ENCODE measurements around the gene PALMD.

PALMD gene

GRCh38 chr1:99608058-99608457, 37.9 kb upstream of the PALMD start:
- FAIRE-seq, result no peak
- no peak for DNase-seq (ENCODE audit: insufficient read length)
- no peak for TF ChIP-seq TAF1 (IDR thresholded peaks at IDR 0.05; ENCODE audit: borderline replicate concordance, low read depth, low read length)
- TF ChIP-seq POLR2AphosphoS5 (IDR thresholded peaks at IDR 0.05; ENCODE audit: low read depth, low read length), result no peak
- TF ChIP-seq POLR2A (IDR thresholded peaks at IDR 0.05; ENCODE audit: low read depth, low read length), result no peak

- FAIRE-seq, result no peak
- TF ChIP-seq TAF1 (IDR thresholded peaks at IDR 0.05; ENCODE audit: borderline replicate concordance, low read depth, low read length) (no peak), POLR2AphosphoS5 (IDR thresholded peaks at IDR 0.05; ENCODE audit: low read depth, low read length) (no peak), POLR2A (IDR thresholded peaks at IDR 0.05; ENCODE audit: low read depth, low read length) (no peak)
- DNase-seq (ENCODE audit: insufficient read length), result no peak
These were observed 32.2 kb upstream of the PALMD start for GRCh38 chr1:99613716-99614115.

GRCh38 chr1:99614728-99615127, 31.2 kb upstream of the PALMD start:
- TF ChIP-seq POLR2AphosphoS5 (IDR thresholded peaks at IDR 0.05; ENCODE audit: low read depth, low read length), result no peak
- no peak for TF ChIP-seq POLR2A (IDR thresholded peaks at IDR 0.05; ENCODE audit: low read depth, low read length)
- no peak for TF ChIP-seq TAF1 (IDR thresholded peaks at IDR 0.05; ENCODE audit: borderline replicate concordance, low read depth, low read length)
- FAIRE-seq (no peak), DNase-seq (ENCODE audit: insufficient read length) (no peak)

- no peak for TF ChIP-seq POLR2AphosphoS5 (IDR thresholded peaks at IDR 0.05; ENCODE audit: low read depth, low read length)
- TF ChIP-seq TAF1 (IDR thresholded peaks at IDR 0.05; ENCODE audit: borderline replicate concordance, low read depth, low read length), result no peak
- no peak for TF ChIP-seq POLR2A (IDR thresholded peaks at IDR 0.05; ENCODE audit: low read depth, low read length)
- no peak for FAIRE-seq
- no peak for DNase-seq (ENCODE audit: insufficient read length)
These were observed 26.3 kb upstream of the PALMD start for GRCh38 chr1:99619583-99619982.

- DNase-seq (ENCODE audit: insufficient read length), result no peak
- TF ChIP-seq POLR2A (IDR thresholded peaks at IDR 0.05; ENCODE audit: low read depth, low read length) (no peak), POLR2AphosphoS5 (IDR thresholded peaks at IDR 0.05; ENCODE audit: low read depth, low read length) (no peak), TAF1 (IDR thresholded peaks at IDR 0.05; ENCODE audit: borderline replicate concordance, low read depth, low read length) (no peak)
- FAIRE-seq, result no peak
These were observed 24.5 kb upstream of the PALMD start for GRCh38 chr1:99621340-99621901.

- FAIRE-seq (no peak), DNase-seq (ENCODE audit: insufficient read length) (no peak)
- TF ChIP-seq POLR2AphosphoS5 (IDR thresholded peaks at IDR 0.05; ENCODE audit: low read depth, low read length) (no peak), POLR2A (IDR thresholded peaks at IDR 0.05; ENCODE audit: low read depth, low read length) (no peak), TAF1 (IDR thresholded peaks at IDR 0.05; ENCODE audit: borderline replicate concordance, low read depth, low read length) (no peak)
These were observed 23.1 kb upstream of the PALMD start for GRCh38 chr1:99622702-99623347.

GRCh38 chr1:99623554-99623953, 22.4 kb upstream of the PALMD start:
- TF ChIP-seq POLR2A (IDR thresholded peaks at IDR 0.05; ENCODE audit: low read depth, low read length), result no peak
- TF ChIP-seq POLR2AphosphoS5 (IDR thresholded peaks at IDR 0.05; ENCODE audit: low read depth, low read length), result no peak
- no peak for TF ChIP-seq TAF1 (IDR thresholded peaks at IDR 0.05; ENCODE audit: borderline replicate concordance, low read depth, low read length)
- FAIRE-seq (no peak), DNase-seq (ENCODE audit: insufficient read length) (no peak)

GRCh38 chr1:99627615-99628014, 18.3 kb upstream of the PALMD start:
- TF ChIP-seq TAF1 (IDR thresholded peaks at IDR 0.05; ENCODE audit: borderline replicate concordance, low read depth, low read length), result no peak
- no peak for TF ChIP-seq POLR2AphosphoS5 (IDR thresholded peaks at IDR 0.05; ENCODE audit: low read depth, low read length)
- no peak for TF ChIP-seq POLR2A (IDR thresholded peaks at IDR 0.05; ENCODE audit: low read depth, low read length)
- FAIRE-seq, result no peak

GRCh38 chr1:99629164-99629563, 16.7 kb upstream of the PALMD start:
- FAIRE-seq (no peak), DNase-seq (ENCODE audit: insufficient read length) (no peak)
- TF ChIP-seq POLR2AphosphoS5 (IDR thresholded peaks at IDR 0.05; ENCODE audit: low read depth, low read length) (no peak), TAF1 (IDR thresholded peaks at IDR 0.05; ENCODE audit: borderline replicate concordance, low read depth, low read length) (no peak), POLR2A (IDR thresholded peaks at IDR 0.05; ENCODE audit: low read depth, low read length) (no peak)

More at GRCh38 chr1:99627615-99628014, 18.3 kb upstream of the PALMD start:
- no peak for DNase-seq (ENCODE audit: insufficient read length)

GRCh38 chr1:99634971-99635624, 10.8 kb upstream of the PALMD start:
- FAIRE-seq (no peak), DNase-seq (ENCODE audit: insufficient read length) (no peak)
- TF ChIP-seq POLR2A (IDR thresholded peaks at IDR 0.05; ENCODE audit: low read depth, low read length) (no peak), TAF1 (IDR thresholded peaks at IDR 0.05; ENCODE audit: borderline replicate concordance, low read depth, low read length) (no peak), POLR2AphosphoS5 (IDR thresholded peaks at IDR 0.05; ENCODE audit: low read depth, low read length) (no peak)

GRCh38 chr1:99635664-99636063, 10.2 kb upstream of the PALMD start:
- DNase-seq (ENCODE audit: insufficient read length), result no peak
- TF ChIP-seq TAF1 (IDR thresholded peaks at IDR 0.05; ENCODE audit: borderline replicate concordance, low read depth, low read length) (no peak), POLR2AphosphoS5 (IDR thresholded peaks at IDR 0.05; ENCODE audit: low read depth, low read length) (no peak)
- FAIRE-seq, result no peak

- no peak for DNase-seq (ENCODE audit: insufficient read length)
- no peak for FAIRE-seq
- no peak for TF ChIP-seq POLR2A (IDR thresholded peaks at IDR 0.05; ENCODE audit: low read depth, low read length)
- no peak for TF ChIP-seq TAF1 (IDR thresholded peaks at IDR 0.05; ENCODE audit: borderline replicate concordance, low read depth, low read length)
- TF ChIP-seq POLR2AphosphoS5 (IDR thresholded peaks at IDR 0.05; ENCODE audit: low read depth, low read length), result no peak
These were observed 9.2 kb upstream of the PALMD start for GRCh38 chr1:99636647-99637175.

Measured in GM12892 (cell line).